ENCODE measurements around the gene NDUFS6.

DNA sequence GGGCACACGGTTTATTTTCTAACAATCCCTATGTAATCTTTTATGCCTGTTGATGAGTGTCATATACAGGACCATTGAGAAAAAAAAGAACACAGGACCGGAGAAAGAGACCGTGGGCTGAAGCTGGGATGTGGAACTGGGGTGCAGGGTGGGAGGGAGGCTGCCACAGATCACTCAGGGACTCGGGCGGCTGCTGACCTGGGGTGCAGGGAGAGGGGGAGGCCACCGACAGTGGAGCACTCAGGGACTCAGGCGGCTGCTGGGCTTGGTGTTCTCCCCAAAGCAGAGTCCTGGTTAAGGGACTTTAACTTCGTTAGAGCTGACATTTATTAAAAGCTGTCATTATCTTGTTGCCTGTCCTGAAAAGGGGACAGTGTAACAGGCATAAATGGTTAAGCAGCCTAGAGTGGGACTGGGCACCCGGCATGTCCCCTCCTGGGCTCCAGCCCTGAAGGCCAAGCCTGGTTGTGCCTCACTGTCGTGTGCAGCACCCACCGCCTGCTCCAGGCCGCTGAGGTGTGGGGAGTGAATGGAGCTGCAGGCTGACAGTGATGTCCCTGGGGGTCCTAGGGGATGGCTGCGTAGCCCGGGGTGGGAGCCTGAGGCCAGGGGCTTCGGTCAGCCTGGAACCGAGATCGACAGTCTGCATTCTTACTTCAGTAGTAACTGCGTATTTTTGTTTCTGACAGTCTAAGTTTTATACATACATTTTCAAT, 14.0 kb downstream of the NDUFS6 start:
- TF ChIP-seq, protein P1, sequence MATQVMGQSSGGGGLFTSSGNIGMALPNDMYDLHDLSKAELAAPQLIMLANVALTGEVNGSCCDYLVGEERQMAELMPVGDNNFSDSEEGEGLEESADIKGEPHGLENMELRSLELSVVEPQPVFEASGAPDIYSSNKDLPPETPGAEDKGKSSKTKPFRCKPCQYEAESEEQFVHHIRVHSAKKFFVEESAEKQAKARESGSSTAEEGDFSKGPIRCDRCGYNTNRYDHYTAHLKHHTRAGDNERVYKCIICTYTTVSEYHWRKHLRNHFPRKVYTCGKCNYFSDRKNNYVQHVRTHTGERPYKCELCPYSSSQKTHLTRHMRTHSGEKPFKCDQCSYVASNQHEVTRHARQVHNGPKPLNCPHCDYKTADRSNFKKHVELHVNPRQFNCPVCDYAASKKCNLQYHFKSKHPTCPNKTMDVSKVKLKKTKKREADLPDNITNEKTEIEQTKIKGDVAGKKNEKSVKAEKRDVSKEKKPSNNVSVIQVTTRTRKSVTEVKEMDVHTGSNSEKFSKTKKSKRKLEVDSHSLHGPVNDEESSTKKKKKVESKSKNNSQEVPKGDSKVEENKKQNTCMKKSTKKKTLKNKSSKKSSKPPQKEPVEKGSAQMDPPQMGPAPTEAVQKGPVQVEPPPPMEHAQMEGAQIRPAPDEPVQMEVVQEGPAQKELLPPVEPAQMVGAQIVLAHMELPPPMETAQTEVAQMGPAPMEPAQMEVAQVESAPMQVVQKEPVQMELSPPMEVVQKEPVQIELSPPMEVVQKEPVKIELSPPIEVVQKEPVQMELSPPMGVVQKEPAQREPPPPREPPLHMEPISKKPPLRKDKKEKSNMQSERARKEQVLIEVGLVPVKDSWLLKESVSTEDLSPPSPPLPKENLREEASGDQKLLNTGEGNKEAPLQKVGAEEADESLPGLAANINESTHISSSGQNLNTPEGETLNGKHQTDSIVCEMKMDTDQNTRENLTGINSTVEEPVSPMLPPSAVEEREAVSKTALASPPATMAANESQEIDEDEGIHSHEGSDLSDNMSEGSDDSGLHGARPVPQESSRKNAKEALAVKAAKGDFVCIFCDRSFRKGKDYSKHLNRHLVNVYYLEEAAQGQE (IDR thresholded peaks at IDR 0.05; ENCODE audit: low read depth), result no peak
- TF ChIP-seq, protein P2, sequence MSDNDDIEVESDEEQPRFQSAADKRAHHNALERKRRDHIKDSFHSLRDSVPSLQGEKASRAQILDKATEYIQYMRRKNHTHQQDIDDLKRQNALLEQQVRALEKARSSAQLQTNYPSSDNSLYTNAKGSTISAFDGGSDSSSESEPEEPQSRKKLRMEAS (IDR thresholded peaks at IDR 0.05), result no peak
- TF ChIP-seq YY1 (IDR thresholded peaks at IDR 0.05; ENCODE audit: low read depth) (no peak), RAD21 (IDR thresholded peaks at IDR 0.05; ENCODE audit: low read depth) (no peak), ZBTB7A (IDR thresholded peaks at IDR 0.05; ENCODE audit: low read depth) (no peak), CREB1 (IDR thresholded peaks at IDR 0.05; ENCODE audit: low read depth) (no peak), TAF1 (IDR thresholded peaks at IDR 0.05; ENCODE audit: low read depth) (no peak), EP300 (IDR thresholded peaks at IDR 0.05; ENCODE audit: borderline replicate concordance) (no peak), TEAD4 (IDR thresholded peaks at IDR 0.05) (no peak), NFIC (IDR thresholded peaks at IDR 0.05) (no peak), CEBPB (IDR thresholded peaks at IDR 0.05) (no peak)
- TF ChIP-seq, protein P3, sequence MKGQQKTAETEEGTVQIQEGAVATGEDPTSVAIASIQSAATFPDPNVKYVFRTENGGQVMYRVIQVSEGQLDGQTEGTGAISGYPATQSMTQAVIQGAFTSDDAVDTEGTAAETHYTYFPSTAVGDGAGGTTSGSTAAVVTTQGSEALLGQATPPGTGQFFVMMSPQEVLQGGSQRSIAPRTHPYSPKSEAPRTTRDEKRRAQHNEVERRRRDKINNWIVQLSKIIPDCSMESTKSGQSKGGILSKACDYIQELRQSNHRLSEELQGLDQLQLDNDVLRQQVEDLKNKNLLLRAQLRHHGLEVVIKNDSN (IDR thresholded peaks at IDR 0.05), result no peak

Data from Ishikawa (cell line).